Fibroblast of skin of left biceps (primary cell): Measurements from ENCODE around the gene LITAF.
"Not testable (repeated sequence)": the region's sequence is repeated elsewhere in the genome, so short reads cannot be mapped to it uniquely, and the experiment has no call there.

Experiments used
- DNase-seq, 2 experiments: peaks; one replicate each; pipeline ENCODE4 v3.0.0-alpha.2; 2013; ENCODE audit warnings: low read depth in 2 of 2

Gene LITAF

DNA sequence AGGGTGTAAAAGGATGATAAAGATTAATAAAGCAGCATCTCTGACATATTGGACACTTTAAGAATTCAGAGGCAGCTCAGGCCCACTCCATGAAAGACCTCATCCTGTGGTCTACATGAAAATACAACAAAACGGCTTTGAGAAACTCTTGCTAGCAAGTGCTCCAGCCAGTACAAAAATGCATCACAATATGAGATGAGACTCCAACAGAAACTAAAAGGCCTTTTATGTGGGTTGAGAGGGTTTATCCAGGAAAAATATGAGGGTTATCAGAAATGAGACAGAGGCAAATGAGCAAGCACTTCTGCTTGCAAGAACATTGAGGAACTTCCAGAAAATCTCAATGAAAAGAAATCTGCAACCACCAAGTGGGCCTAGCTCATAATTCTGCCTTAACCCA lies 65.7 kb downstream of the LITAF start:
- no peak for DNase-seq

DNA sequence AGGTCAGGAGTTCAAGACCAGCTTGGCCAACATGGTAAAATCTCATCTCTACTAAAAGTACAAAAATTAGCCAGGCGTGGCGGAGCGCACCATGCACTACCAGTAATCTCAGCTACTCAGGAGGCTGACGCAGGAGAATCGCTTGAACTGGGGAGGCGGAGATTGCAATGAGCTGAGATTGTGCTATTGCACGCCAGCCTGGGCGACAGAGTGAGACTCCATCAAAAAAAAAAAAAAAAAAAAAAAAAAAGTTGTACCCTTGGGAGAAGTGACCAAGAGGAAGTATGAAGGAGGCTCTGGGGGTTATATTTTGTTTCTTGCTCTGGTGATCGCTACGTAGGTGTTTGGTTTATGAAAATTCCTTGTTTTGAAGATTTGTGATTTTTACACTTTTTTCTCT lies 66.3 kb downstream of the LITAF start:
- no peak for DNase-seq

DNA sequence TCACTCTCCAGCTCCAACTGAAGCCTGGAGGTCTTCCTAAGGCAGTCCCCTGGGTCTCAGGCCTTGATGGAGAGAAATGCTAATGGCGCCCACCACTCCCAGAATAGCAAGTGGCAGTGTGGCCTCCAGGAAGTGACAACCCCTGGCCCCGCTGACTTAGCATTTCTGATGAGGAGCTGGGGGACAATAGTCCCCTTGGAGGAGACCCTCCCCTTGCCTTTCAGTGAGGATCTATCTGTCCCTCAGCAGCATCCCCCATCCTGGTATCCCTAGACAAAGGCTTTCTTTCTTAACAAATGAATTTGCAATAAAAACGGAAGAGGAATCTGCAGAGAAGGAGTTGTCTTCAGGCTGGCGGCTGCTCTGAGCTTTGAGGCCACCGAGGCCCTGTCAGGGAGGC lies 68.8 kb downstream of the LITAF start:
- DNase-seq, result no peak

DNA sequence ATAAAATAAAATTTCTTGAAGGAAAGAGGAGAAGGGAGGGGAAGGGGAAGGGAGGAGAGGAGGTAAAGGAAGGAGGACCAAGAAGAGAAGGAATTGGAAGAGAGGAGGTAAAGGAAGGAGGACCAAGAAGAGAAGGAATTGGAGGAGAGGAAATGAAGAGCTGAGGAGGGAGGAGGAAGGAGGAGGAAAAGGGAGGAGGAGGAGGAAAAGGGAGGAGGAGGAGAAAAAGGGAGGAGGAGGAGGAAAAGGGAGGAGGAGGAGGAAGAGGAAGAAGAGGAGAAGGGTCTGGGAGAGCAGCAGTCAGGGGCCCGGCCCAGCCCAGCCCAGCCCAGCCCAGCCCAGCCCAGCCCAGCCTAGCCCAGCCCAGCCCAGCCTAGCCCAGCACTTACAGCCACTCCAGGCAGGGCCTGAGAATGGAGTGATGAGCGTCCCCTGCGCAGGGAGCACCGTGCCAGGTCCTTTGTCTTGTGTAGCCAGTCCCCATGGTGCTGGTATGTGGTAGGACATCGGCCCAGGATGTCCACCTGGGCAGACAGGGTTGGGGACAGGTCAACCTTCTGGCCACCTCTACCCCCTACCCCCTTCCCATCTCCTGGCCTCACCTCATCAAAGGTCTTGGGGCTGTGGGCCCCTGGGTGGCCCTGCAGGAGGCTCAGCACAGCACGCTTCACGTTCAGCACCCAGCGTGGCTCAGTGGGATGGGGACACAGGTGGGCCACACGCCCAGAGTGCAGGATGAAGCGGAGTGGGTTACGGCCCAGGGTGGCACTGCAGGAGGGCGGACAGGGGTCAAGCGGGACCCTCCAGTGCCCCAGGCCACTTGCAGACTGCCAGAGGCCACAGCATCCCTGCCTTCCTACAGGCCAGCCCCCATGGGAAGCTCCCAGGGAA lies 70.9 kb downstream of the LITAF start:
- no peak for DNase-seq

DNA sequence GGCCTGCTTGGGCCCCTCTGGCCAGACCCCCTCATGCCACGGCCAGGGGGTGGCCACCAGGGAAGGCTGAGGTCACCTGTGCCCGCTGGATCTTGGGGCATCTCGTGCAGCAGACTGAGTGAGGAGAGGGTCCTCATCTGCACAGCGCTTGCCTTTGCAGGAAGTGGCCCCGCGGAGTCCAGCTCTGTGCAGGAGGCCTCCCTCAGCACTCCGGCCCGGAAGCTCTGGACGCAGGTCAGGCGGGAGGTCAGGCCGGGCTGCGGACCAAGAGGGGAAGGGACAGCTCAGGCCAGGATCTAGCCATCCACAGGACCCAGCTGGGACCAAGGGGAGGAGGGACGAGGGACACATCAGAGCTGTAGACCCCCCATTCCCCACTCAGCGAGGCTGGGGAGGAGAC lies 72.4 kb downstream of the LITAF start:
- DNase-seq, result no peak

DNA sequence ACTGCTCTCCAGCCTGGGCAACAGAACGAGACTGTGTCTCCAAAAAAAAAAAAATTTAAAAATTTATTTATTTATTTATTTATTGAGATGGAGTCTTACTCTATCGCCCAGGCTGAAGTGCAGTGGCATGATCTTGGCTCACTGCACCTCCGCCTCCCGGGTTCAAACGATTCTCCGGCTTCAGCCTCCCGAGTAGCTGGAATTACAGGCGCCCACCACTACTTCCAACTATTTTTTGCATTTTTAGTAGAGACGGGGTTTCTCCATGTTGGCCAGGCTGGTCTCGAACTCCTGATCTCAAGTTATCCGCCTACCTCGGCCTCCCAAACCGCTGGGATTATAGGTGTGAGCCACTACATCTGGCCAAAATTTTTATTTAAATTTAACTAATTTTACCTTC lies 73.4 kb downstream of the LITAF start:
- not testable (repeated sequence) for DNase-seq

DNA sequence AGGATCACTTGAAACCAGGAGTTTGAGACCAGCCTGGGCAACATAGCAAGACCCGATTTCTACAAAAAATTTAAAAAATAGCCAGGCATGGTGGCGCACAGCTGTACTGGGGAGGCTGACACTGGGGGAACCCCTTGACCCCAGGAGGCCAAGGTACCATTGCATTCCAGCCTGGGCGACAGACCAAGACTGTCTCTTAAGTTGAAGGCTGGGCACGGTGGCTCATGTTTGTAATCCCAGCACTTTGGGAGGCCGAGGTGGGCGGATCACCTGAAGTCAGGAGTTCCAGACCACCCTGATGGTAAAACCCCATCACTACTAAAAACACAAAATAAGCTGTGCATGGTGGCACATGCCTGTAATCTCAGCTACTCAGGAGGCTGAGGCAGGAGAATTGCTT lies 74.9 kb downstream of the LITAF start:
- DNase-seq, result no peak

DNA sequence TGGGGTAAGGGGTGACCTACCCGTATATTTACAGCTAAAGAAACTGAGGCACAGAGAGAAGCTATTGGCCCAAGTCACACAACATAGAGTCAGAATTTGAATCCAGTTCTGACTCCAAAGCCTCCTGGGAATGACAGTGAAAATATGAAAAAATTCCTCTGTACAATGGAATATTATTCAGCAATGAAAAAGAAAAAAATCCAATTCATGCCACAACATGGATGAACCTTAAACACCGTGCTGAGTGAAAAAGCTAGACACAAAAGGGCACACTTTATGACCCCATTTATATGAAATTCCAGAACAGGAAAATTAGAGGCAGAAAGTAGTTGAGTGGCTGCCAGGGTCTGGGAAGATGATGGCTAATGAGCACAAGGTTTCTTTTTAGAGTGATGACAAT lies 75.4 kb downstream of the LITAF start:
- DNase-seq, result no peak

DNA sequence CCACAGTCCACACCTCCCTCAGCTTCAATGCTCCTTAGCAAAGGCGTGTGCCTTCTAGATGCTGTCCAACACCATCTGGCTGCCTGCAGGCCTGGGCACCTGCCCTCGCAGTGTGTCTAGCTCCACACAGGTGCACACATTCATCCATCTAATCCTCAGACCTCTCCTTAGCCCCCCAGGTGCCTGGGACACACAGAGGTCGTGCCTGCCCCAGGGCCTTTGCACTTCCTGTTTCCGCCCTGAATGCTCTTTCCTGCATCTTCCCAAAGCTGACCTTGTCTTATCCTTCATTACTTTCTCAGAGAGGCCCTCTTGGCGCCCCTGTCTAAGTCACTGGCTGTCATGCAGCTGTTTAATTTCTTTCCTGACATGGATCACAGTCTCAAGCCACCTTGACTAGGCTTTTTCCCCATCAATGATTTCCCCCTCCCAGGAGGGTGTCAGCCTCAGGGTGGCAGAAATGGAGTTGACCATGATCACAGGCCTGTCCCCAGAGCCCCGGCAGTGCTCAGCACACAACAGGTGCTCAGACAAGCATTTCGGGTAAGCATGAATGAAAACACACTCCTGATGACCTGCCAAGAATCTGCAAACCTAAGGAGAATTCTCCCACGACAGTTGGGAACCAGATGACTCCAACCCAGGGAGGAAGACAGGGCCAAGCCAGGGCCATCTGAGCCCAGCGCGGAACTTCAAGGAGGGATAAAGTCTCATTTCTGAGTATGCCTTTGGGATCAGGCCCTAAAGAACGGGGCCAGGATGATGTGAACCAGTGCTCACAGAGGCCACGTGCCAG lies 76.3 kb downstream of the LITAF start:
- no peak for DNase-seq

DNA sequence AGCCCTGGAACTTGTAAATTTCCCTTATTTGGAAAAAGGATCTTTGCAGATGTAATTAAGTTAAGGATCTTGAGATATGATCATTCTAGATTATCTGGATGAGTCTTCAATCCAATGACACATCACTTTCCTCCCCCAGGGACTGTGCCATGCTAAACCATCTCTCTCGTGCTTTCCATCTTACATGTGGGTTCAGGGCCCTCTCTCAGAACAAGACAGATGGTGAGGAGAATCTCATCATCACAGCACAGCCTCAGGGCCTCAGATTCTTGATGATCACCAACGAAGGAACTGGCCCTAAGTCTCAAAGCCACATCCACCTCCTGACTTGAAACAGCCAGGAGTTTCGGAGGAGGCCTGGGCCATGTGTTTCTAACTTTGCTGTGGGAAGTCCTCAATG lies 78.7 kb downstream of the LITAF start:
- DNase-seq, result no peak

DNA sequence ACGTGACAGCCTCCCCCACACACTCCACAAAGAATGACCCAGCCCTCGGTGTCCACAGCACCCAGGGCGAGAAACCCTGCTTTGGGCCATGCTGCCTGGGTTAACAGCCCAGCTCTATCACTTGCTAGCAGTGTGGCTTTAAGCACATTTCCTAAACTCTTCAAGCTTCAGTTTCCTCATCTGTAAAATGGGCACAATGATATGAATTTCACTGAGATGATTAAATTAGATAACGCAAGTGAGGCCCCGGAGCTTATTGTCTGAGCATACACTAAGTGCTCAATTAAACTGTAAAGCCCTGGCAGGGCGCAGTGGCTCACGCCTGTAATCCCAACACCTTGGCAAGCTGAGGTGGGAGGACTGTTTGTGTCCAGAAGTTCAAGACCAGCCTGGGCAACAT lies 79.4 kb downstream of the LITAF start:
- DNase-seq, result no peak

DNA sequence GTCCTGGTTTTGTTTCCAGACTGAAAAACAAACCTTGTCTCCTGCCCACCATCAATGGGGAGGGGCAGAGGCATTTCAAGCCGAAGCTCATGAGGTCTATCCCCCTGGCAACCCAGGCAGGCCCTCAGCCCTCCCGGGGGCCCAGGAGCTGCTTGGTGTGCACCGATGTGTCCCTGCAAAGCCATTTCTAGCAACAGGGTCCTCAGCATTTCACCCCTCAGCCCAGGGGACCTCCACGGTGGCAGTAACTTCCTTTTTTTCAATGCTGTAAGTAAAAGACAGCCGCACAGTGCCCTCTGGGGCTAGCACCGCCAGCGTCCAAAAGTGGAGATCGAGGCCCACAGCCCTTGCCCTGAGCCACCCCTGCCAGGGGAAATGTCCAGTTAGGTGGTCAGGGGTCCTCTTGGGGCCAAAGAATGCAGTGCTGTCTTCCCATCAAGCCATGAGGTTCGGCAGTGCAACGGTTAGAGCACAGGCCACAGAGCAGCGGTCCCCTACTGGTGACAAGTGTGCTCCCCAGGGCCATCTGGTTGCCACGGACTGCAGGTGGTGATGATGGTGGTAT lies 79.9 kb downstream of the LITAF start:
- no peak for DNase-seq

DNA sequence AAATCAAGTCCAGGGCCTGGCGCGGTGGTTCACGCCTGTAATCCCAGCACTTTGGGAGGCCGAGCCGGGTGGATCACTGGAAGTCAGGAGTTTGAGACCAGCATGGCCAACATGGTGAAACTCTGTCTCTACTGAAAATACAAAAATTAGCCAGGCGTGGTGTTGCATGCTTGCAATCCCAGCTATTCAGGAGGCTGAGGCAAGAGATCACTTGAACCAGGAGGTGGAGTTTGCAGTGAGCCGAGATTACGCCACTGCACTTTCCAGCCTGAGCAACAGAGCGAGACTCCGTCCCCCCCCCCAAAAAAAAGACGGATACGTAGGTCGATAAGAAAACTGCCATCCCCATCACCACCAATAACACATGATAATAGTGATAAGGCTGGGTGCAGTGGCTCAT lies 82.5 kb downstream of the LITAF start:
- DNase-seq, result not testable (repeated sequence)

DNA sequence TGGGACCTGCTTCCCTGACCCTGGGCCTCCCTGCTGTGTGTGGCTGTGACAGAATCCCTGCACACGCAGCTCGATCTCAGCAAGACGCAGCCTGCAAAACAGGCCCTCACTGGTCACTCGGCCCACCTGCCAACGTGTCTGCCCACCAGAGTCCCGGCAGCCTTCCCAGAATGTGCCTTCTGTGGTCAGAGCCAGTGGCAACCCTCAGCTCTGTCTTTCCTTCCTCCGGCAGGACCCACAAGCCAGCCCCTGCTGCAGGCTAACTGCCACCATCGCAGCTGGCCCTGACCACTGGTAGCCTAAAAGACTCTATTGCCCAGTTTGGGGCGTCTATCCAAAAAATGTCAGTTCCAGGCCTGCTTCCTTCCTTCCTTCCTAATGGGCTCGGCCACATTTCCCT lies 83.2 kb downstream of the LITAF start:
- DNase-seq, result no peak

DNA sequence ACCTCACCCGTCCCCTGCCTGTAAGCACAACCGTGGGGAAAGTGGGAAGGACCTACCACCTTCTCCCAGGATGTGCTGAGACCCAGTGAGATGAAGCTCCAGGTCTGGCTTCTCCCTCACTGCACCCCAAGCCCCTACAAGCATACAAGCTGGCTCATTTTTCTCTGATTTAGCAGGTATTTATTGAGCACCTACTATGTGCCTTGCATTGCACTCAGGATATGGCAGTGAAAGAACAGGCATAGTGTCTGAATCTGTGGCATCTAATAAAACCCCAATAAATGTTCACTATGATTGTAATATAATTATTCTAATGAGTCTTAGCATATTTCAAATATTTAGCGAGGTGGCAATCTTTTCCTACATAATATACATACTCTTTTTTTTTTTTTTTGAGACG lies 84.5 kb downstream of the LITAF start:
- no peak for DNase-seq

DNA sequence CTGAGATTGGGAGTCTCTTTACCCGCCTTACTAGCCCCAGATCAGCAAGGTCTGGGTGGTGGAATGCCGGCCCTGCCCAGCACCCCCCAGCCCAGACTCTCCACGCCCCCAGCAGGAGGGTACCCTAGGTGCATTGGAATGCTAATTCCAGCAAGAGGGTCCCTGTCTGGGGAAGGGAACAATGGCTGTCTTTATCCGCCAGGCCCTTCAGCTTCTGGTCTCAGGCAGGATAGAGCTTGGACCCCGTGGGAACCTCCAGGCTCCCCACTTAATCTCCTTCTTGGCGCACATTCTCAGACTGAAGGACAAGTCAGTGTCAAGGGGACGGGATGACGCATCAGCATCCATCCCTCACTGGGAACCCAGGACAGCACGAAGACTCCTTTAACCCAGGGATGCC lies 85.1 kb downstream of the LITAF start:
- no peak for DNase-seq

DNA sequence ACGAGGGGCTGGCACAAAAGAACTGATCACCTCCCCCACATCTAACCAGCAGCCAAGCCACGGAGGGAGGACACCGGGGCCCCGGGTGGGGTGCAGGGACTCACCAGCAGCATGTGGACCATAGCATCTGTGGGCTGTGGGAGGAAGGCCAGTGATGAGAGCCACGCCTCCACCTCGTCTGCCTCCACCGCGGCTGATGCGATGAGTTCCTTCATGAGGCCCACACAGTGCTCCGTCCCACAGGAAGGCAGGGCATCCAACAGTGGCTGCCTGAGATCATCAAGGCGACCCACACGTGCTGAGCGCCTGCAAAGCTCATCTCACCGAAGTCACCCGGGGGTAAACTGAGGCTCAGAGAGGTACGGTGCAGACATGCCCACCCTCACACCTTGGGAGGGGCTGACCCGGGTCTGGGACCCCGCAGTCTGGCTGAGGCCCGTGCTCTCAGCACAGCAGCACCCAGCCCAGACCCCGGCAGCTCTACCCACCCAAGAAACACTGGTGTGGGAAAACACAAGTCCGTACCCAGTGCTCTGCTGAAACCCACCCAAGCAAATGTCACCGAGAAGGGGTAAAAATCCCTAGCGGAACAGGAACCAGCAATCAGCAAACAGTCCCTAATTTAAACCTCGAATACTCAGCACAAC lies 85.9 kb downstream of the LITAF start:
- no peak for DNase-seq

DNA sequence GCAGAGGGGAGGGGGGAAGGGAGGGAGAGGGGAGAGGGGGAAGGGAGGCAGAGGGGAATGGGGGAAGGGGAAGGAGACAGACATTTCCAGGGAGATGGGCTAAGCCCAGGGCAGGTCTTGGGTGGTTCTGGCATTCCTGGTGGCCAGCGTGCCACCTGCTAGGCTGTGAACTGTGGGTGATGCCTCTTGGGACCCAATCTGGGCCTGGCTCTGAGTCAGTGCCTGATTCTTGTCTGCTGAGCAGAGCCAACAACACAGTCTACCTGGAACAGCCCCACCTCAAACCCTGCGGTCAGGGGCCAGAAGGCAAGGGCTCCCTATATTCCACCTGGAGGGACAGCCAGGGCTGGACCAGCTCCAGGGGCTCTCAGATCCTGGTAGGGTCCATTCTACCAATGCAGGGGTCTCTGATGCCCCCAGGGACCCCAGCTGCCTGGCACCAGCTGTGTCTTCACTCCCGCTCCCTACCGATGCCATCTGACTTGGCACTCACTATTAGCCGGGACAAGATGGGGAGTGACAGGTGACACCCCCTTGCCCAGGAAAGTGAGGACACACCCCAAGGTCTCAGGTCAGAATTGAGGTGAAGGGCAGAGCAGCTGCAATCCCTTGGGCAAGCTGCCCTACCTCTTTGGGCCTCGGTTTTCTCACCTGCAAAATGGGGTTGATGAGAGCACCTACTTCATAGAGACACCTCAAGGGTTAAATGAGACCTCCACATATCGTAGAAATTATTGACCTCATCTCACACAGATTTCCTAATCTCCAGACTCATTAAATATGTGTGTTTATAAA lies 87.2 kb downstream of the LITAF start:
- no peak for DNase-seq

DNA sequence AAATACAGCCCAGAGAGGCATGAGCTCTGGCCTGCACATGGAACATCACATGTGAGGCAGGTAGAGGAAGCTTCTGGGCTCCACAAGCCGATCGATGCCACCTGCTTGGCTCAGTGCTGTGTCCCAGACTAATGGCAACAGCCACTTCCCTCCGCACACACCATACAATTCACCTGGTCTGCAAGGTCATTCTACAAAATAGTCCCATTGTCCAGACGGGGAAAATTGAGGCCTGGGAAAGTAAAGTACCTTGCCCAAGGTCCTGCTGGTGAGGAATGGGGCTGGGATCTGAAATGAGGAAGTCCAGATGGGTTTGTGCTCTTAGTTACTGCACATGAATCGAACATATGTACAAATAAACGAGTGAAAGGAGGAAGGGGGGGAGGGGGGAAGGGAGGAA lies 88.0 kb downstream of the LITAF start:
- no peak for DNase-seq

DNA sequence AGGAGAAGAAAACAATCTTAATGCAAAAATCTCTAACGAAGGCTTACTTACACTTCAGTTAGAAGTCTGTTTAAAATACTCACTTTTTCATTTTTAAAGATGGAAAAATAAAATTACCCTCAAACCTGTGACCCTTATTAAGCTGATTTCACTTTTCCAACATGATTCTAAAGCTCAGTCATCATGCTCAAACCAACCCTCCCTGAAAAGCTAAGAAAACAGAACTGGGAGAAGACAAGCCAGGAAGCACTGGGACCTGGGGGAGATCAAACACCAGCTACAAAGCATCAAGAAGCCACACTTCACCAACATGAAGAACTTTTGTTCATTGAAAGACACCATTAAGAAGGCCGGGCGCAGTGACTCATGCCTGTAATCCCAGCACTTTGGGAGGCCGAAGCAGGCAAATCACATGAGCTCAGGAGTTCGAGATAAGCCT lies 88.8 kb downstream of the LITAF start:
- no peak for DNase-seq
